GM10847 (cell line): Measurements from ENCODE around the gene FOXP4.

Source experiments
- POLR2A ChIP-seq: IDR thresholded peaks from 2 replicates; pipeline ENCODE4 v1.6.1; 2011; ENCODE audit not compliant: insufficient read length; ENCODE audit errors: extremely low read depth

Gene FOXP4

GRCh38 chr6:41589636-41590622 lies 43.7 kb downstream of the FOXP4 start:
- no peak for TF ChIP-seq POLR2A

- no peak for TF ChIP-seq POLR2A
These were observed 44.9 kb downstream of the FOXP4 start for GRCh38 chr6:41591122-41591521.

- no peak for TF ChIP-seq POLR2A
These were observed 45.8 kb downstream of the FOXP4 start for GRCh38 chr6:41591859-41592502.

DNA sequence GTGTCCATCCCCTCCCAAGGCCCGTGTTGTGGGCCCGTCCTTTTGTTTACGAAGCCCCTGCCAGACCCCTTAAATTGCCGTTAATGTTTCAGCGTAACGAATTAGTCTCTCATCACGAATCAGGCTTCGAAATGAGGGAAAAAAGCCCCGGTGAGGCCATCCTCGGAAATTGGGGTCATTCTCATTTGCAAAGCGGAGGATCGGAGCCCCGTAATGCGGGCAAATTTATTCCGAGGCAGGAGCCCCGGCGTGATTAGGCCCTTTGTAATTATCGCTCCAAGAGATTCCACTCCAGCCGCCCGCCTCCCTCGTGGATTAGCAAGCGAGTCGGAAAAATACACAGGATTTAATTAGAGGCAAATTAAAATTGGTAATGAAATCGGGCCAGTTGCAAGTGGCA lies 47.2 kb downstream of the FOXP4 start:
- no peak for TF ChIP-seq POLR2A

DNA sequence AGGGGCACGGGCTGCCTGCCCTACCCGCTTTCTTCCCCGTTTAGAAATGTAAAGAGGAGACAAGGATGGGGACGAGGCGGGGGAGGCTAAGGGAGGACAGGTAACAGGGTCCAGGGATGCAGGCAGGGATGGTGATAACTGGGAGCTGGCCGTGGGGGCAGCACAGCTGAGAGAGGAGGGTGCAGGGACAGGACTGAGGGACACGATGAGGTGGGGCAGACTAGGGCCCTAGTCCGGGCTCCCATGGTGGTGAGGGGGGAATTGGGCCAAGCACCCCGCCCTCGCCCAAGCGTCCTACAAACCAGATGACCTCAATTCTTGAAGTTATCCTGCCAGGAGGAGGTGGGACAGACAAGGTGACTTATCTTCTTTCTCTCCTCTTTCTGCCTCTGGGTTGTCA lies 47.7 kb downstream of the FOXP4 start:
- TF ChIP-seq POLR2A: no peak

- TF ChIP-seq POLR2A: no peak
These were observed 48.1 kb downstream of the FOXP4 start for GRCh38 chr6:41594326-41594725.

GRCh38 chr6:41594766-41595165 lies 48.6 kb downstream of the FOXP4 start:
- no peak for TF ChIP-seq POLR2A

DNA sequence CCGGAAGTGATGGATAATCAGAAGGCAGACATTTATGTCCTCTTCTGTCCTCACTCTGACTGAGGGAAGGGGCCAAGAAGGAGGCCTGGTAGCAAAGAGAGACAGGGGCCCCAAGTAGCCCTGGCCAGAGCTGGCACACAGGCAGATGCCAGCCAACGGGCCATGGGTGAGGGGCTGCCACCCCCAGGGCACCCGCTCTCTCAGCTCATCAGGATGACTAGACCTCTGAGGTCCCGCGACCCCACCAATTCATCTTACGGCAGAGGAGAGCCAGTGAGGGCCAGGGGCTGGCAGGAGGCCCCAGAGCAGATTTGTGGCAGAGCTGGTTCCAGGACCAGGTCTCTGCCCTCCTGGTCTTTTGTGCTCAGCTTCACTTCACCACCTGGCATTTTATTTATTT lies 49.0 kb downstream of the FOXP4 start:
- TF ChIP-seq POLR2A: no peak

GRCh38 chr6:41596096-41596685 lies 50.0 kb downstream of the FOXP4 start:
- no peak for TF ChIP-seq POLR2A

GRCh38 chr6:41596807-41597206 lies 50.6 kb downstream of the FOXP4 start:
- no peak for TF ChIP-seq POLR2A

- TF ChIP-seq POLR2A: no peak
These were observed 51.2 kb downstream of the FOXP4 start for GRCh38 chr6:41597246-41598000.

DNA sequence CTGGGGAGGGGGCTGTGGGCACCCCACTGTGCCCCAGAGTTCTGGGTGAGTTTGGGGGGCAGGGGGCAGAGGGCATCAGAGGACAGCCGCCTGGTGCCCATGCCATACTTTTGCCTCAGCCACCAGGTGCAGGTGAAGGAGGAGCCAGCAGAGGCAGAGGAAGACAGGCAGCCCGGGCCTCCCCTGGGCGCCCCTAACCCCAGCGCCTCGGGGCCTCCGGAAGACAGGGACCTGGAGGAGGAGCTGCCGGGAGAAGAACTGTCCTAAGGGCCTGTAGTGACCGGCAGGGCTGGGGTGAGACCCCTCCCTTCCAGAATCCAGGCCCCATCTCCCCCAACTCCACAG lies 52.5 kb downstream of the FOXP4 start:
- no peak for TF ChIP-seq POLR2A

GRCh38 chr6:41599015-41599851 lies 53.1 kb downstream of the FOXP4 start:
- no peak for TF ChIP-seq POLR2A

DNA sequence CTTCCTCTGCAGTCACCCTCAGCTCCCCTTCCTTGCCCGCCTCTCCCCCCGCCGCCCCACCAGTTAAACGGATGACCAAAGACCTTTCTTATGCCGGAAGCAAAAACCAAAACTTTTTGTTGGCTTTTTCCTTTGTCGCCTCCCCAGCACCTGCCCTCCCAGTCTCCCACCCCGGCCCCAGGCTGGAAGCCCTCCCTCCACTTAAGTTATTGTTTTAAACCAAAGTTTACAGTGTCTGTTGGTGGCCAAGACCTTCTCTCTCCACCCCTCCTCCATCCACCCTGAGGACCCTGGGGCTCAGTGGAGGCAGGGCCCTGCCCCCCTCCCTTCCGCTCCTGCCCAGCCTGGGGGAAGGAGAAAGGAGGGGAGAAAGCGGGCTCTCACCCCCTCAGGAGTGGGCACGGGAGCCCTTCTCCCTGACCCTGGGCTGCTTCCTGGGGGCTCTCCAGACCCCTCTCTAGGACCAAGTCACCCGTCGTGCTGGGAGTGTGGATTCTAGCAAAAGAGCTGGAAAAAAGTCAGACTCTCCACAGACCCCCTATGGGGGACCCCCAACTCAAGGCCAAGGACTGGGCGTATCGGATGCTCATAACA lies 53.8 kb downstream of the FOXP4 start:
- TF ChIP-seq POLR2A: no peak

GRCh38 chr6:41600499-41601247 lies 54.5 kb downstream of the FOXP4 start:
- TF ChIP-seq POLR2A: no peak
